ENCODE results near the gene SPAG6.
"Not testable (repeated sequence)": the region's sequence is repeated elsewhere in the genome, so short reads cannot be mapped to it uniquely, and the experiment has no call there.

Gene SPAG6

GRCh38 chr10:22349755-22350154 lies 4.5 kb downstream of the SPAG6 start:
- DNase-seq (ENCODE audit: extremely low spot score): no peak
- TF ChIP-seq CTCF (IDR thresholded peaks at IDR 0.05; ENCODE audit: control extremely low read depth, extremely low read depth, low read depth, missing control alignments): no peak
- ChIA-PET CTCF (interaction anchor here (1.1 kb wide), 1 partner anchor 12 kb away, joined by 3 read pairs; no protein-coding TSS in a partner anchor), POLR2A (no interaction called here)

GRCh38 chr10:22351131-22351703 lies 5.9 kb downstream of the SPAG6 start:
- ChIA-PET CTCF (no interaction called here), POLR2A (no interaction called here)
- TF ChIP-seq CTCF (IDR thresholded peaks at IDR 0.05; ENCODE audit: control extremely low read depth, extremely low read depth, low read depth, missing control alignments): no peak
- DNase-seq (ENCODE audit: extremely low spot score): no peak

GRCh38 chr10:22356324-22356873 lies 11.1 kb downstream of the SPAG6 start:
- no peak for DNase-seq (ENCODE audit: extremely low spot score)
- no peak for TF ChIP-seq CTCF (IDR thresholded peaks at IDR 0.05; ENCODE audit: control extremely low read depth, extremely low read depth, low read depth, missing control alignments)
- POLR2A ChIA-PET: no interaction called here
- CTCF ChIA-PET: no interaction called here

- POLR2A ChIA-PET; DNase-seq (ENCODE audit: extremely low spot score); CTCF ChIA-PET: not testable (repeated sequence)
These were observed 12.5 kb downstream of the SPAG6 start for GRCh38 chr10:22357770-22358169.

GRCh38 chr10:22363305-22363704 lies 18.0 kb downstream of the SPAG6 start:
- CTCF ChIA-PET: interaction anchor here (1.9 kb wide), 1 partner anchor 10 kb away, joined by 5 read pairs; no protein-coding TSS in a partner anchor
- DNase-seq (ENCODE audit: extremely low spot score): no peak
- TF ChIP-seq CTCF (IDR thresholded peaks at IDR 0.05; ENCODE audit: control extremely low read depth, extremely low read depth, low read depth, missing control alignments): no peak
- POLR2A ChIA-PET: no interaction called here

- DNase-seq (ENCODE audit: extremely low spot score): no peak
- ChIA-PET POLR2A (no interaction called here), CTCF (interaction anchor here (1.3 to 1.9 kb wide), 4 partner anchors 9 to 21 kb away, joined by 3 to 5 read pairs (median 4); partner anchors contain the start of gene SPAG6)
- TF ChIP-seq CTCF (IDR thresholded peaks at IDR 0.05; ENCODE audit: control extremely low read depth, extremely low read depth, low read depth, missing control alignments): no peak
These were observed 19.3 kb downstream of the SPAG6 start for GRCh38 chr10:22364407-22365140.

GRCh38 chr10:22365233-22365632 lies 19.9 kb downstream of the SPAG6 start:
- no peak for DNase-seq (ENCODE audit: extremely low spot score)
- CTCF ChIA-PET: interaction anchor here (1.3 to 1.9 kb wide), 4 partner anchors 8 to 22 kb away, joined by 3 to 5 read pairs (median 4); partner anchors contain the start of gene SPAG6
- POLR2A ChIA-PET: no interaction called here
- no peak for TF ChIP-seq CTCF (IDR thresholded peaks at IDR 0.05; ENCODE audit: control extremely low read depth, extremely low read depth, low read depth, missing control alignments)

Data from GM10248 (cell line).